Activated naive CD8-positive, alpha-beta T cell treated with anti-CD3 and anti-CD28 coated beads, Interleukin-2, amount 50 U/mL, for 16 hours (primary cell): Measurements from ENCODE around the gene TBC1D7.
A peak's percentile ranks its signal among the peaks of the same experiment; 100 is the strongest.

Source experiments
- DNase-seq: peaks from one replicate; pipeline ENCODE4 v3.0.0-alpha.2; 2020; ENCODE audit warnings: low read depth, low spot score

TBC1D7 gene

DNA sequence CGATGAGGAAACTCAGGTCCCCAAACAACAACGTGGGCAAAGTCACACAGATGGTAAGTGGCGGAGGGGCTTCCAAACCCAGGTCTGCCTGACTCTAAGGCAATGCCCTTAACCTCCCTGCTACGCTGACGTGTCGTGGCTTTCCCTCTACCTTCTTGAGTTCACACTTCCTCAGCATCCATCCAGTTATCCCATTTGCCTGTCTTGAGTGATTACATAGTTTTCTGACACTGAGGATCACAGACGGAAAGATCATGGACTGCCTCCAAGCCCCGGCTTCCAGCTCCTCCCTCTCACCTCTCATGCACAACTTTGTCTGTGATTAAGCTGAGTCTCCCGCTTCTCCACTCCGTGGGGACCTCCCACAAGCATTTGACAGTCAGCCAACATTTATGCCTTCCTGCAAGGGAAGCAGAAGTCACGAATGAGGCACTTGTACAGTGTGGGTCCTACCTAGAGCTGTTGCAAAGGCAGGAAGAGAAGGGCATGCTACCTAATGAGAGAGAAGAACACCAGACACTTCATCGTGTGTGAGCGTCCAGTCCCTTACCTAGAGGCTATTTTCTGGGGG is 33.8 kb downstream of the TBC1D7 start:
- DNase-seq, result no peak

DNA sequence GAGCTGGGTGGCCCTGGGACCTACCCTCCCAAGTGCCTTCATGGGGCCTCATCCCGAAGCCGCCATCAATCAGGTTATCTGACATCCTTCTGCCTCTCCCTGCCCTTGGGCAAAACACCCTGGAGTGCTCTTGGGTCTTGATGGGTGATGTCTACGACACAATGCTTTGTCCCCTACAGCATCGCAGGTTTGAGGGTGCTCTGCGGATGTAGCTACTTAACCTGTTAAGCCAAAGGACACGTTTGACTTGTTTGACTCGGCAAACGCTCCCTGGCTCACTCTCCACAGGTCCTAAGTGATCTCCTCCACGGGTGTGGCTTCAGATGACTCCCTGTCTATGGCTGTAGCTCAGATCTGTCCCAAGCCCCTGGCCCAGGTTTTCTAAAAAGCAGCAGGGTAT is 35.6 kb downstream of the TBC1D7 start:
- DNase-seq, result no peak

DNA sequence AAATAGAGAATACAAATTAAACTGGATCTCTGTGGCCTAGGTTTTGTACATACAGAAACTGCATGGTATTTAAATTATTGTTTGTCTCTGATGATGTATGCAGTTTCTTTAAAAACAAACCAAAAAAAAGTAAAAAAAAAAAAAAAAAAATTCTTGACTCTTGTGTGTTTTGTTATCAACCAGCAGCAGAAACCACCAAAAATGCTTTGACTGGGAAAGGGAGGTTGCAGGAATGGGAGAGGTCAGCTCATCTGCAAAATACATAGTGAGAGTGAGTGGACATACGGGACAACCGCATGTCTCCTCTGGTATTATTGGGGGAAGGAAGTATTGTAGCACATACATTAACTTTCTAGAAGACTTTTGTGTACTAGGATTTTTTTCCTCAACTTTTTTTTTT is 38.0 kb downstream of the TBC1D7 start:
- DNase-seq, result no peak

- no peak for DNase-seq
These were observed 38.5 kb downstream of the TBC1D7 start for GRCh38 chr6:13289789-13290318.

GRCh38 chr6:13288969-13289391 is 39.4 kb downstream of the TBC1D7 start:
- no peak for DNase-seq

- DNase-seq, result no peak
These were observed 39.9 kb downstream of the TBC1D7 start for GRCh38 chr6:13288481-13288880.

- DNase-seq, result no peak
These were observed 41.2 kb downstream of the TBC1D7 start for GRCh38 chr6:13287104-13287503.

- DNase-seq, result no peak
These were observed 42.2 kb downstream of the TBC1D7 start for GRCh38 chr6:13286181-13286580.

GRCh38 chr6:13285705-13286104 is 42.6 kb downstream of the TBC1D7 start:
- DNase-seq, result no peak

GRCh38 chr6:13284646-13285045 is 43.7 kb downstream of the TBC1D7 start:
- no peak for DNase-seq

- no peak for DNase-seq
These were observed 45.0 kb downstream of the TBC1D7 start for GRCh38 chr6:13283331-13283730.

GRCh38 chr6:13282393-13283069 is 45.8 kb downstream of the TBC1D7 start:
- DNase-seq, result no peak

- DNase-seq, result no peak
These were observed 46.7 kb downstream of the TBC1D7 start for GRCh38 chr6:13281686-13282085.

- no peak for DNase-seq
These were observed 48.1 kb downstream of the TBC1D7 start for GRCh38 chr6:13280254-13280653.

- no peak for DNase-seq
These were observed 49.3 kb downstream of the TBC1D7 start for GRCh38 chr6:13278991-13279390.

DNA sequence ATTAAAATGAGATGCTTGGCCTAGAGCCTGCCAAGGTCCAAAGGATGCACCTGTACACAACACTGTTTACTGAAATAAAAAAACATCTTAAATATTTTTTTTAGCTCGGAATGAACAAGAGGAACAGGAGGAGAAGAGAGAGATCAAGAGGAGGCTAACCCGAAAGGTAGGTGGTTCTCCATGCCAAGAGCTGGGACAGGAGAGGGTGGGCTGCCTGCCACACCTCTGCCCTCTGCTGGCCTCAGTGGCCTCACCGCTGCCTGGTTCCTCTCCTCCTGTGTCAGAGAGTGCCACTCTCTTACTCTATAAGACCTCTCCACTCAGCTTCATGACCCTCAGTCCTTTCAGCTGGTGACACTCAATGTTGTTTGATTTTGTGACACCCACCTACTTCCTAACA is 50.2 kb downstream of the TBC1D7 start:
- DNase-seq, result no peak

DNA sequence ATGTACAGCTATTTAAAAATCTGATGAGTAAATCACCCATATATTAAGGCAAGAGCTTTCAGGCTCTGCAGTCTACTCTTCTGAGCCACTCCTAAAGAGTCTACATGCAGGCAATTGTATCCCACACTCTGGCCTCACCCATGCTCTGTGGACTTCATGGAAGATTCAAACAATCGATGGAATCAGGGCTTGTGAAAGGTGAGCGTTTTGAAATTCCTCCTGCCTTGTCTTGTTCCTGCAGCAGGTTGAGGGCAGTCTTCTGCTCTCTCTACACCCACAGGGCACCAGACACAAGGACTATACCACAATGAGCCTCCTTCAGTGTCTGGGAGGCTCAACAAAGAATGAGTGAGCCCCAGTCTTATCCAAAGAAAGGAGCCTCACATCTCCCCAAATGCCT is 51.1 kb downstream of the TBC1D7 start:
- DNase-seq, result no peak

DNA sequence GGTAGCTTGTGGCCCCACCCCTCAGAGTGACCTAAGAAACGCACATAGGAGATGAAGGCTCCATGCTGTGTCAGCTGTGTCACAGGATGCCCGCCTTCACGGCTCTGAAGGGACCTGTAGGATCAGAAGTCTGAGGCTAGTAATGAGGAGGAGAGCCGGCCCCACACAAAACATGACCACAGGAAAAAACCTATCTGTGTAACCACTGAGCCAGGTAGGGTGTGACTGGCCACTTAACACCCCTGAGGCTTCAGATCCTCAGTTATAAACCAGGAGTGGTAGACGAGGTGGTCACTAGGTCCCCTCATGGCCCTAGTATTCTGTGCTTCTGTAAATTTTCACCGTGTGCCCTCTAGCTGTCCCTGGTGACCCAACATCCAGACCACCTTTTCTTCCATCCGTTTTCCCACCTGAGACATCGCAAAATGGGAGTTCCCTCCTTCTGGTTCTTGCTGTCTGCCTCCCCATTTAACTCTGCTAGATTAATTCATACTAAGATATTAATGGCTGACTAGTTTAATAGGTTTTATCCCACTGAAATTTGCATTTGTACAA is 52.8 kb downstream of the TBC1D7 start:
- DNase-seq, result no peak

- no peak for DNase-seq
These were observed 53.5 kb downstream of the TBC1D7 start for GRCh38 chr6:13274707-13275434.

DNA sequence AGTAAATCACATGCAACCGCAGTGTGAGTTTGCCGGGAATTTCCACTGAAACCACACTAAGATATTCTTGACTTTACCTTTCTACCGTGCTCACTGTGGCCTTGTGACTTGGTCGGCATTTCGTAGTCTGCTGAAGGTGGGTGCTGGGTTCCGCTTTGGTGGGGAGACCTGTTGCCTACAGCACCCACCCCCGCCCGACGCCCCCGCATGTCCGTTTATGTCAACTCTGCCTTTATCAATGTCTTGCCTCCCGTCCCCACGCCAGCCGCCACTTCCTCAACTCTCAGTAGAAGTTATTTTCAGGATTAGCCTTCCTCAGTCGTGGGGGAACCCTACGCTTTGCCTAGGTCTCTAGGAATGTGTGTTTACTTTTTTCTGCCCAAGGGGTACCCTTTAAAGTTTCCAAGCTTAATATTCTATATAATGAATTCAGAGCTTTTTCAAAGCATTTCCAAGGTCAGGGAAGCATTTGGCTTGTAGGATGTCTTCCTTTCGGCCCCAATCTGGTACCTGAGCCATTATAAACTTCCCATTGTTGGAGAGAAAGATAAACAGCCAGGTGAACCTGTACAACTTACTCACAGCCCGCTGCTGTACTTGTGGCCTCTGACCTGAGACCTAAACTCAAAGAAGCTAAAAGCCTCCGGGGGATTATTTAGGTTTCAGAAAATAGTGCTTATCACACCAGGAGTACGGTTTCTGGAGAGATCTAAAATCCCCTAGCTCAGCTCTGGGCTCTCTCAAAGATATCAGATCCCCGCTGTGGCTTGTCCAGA is 54.2 kb downstream of the TBC1D7 start:
- DNase-seq, result peak; percentile 26

DNA sequence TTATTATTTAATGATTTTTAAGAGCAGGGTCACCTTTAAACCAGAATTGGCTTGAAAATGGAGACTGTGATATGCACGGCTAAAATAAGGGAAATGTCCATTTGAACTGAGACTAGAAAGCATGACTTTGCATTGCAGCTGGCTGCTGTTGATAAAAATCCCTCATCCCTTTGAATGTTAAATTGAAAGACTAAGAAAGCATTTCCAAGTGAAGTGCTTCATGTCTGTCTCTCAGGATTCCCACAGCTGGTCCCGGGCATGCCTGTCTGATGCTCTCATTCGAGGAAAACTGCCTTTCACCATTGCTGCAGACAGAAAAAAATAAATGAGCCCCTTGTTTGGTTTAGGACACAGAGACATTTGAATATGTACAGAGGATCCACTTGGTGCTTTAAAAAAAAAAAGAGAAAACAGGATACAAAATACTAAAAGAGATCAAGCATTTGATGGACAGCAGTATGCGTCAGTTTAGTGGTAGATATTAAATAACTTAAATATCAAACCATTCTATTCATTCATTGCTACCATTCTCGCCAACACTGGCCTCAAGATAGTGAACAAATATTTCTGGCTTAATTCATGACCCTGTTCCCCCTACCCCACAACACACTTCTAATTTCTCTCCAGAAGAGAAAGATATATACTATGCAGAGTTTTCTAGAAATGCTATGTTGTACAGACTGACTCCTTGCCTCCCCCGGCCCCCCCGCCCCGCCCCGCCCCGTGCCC is 55.0 kb downstream of the TBC1D7 start:
- no peak for DNase-seq
